MM.1S (cell line): ENCODE data around the gene PPP2R5C.

Experiments used
- EZH2 ChIP-seq: fragments of 300-600 bp; sonication (generic); optimal IDR thresholded peaks from 2 replicates; pipeline ENCODE3; 2017; ENCODE audit warnings: low read depth, mild to moderate bottlenecking, antibody characterized with exemption, low read length, mixed read lengths
- EZH2phosphoT487 ChIP-seq: fragments of 300-600 bp; sonication (generic); IDR thresholded peaks from 2 replicates; pipeline ENCODE4 v1.6.1; 2018; ENCODE audit warnings: antibody characterized with exemption, low read length
- TF ChIP-seq, protein P1 (sequence below): fragments of 300-600 bp; sonication (generic); IDR thresholded peaks from 2 replicates; pipeline ENCODE4 v1.5.1; 2016; ENCODE audit warnings: antibody characterized with exemption, low read length, mixed read lengths

DNA sequence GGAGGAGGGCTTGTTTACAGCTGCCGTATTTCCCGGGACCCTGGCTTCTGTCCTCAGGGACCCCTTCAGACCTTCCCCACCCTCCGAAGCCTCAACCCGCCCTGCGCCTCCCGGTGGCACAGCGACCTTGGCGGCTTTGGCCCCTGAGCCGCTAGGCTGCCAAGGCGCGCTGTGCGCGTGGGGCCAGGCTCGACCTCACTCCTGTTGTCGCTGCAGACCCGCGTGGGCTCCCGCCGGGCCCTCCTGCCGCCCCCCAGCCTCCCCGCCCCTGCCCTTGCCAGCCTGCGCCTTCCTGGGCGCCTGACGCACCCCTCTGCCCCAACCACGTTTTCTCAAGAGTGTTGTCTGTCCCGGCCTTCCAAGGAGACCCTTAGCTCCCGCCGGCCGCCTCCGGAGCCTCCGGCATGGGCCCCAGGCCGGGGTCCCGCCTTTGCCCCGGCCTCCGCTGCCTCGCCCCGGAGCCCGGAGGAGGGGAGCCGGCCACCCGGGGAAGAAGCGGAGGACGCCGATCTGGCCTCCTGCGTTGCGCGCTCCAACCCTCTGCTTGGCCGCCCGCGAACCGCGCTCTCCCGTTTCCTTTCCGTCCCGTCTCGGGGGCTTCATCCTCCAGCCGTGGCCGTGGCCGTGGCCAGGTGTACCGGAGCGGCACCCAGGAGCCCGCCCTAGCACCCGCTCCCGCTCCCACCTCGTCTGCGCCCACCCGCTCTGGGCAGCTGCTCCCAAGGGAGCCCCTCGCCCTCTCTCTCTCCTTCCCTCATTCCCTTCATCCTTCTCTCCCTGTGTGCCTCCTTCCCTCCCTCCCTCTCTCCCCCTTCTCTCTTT, 19.9 kb downstream of the PPP2R5C start:
- TF ChIP-seq, protein P1, sequence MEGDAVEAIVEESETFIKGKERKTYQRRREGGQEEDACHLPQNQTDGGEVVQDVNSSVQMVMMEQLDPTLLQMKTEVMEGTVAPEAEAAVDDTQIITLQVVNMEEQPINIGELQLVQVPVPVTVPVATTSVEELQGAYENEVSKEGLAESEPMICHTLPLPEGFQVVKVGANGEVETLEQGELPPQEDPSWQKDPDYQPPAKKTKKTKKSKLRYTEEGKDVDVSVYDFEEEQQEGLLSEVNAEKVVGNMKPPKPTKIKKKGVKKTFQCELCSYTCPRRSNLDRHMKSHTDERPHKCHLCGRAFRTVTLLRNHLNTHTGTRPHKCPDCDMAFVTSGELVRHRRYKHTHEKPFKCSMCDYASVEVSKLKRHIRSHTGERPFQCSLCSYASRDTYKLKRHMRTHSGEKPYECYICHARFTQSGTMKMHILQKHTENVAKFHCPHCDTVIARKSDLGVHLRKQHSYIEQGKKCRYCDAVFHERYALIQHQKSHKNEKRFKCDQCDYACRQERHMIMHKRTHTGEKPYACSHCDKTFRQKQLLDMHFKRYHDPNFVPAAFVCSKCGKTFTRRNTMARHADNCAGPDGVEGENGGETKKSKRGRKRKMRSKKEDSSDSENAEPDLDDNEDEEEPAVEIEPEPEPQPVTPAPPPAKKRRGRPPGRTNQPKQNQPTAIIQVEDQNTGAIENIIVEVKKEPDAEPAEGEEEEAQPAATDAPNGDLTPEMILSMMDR = no peak
- no peak for TF ChIP-seq EZH2
- TF ChIP-seq EZH2phosphoT487 = no peak
